Measurements from ENCODE around the gene GABBR1. TPM values are rescaled to one million over a fixed set of nuclear protein-coding genes. Genes with fewer than 3 reads are reported as not detected.

Gene GABBR1
- total and polyA plus RNA-seq, 2 of the 13 experiments (the other 11 are each of a cell fraction or from before 2014, with no cell fraction given): 0.07 to 0.37 TPM

DNA sequence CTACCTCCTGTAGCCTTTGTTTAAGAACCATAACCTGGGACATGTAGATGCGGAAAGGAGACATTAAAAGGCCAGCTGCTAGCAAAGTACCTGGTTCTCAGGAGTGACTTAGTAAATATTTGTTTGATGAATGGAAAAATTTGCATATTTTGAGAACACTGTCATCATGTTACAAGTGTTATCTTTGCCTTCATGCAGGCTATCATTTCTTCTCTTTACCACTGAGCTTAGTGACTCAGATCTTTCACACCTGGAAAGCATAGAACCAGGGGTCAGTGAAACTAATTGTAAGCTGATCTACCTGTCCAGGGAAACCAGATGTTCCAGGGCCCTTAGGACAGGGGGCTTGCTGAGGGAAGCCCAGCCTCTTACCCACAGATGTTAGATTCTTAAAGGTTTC, 42.6 kb upstream of the GABBR1 start:
- Histone ChIP-seq H3K4me2 (ENCODE audit: low read depth, low read length) (no peak overlapping the region), H4K20me1 (ENCODE audit: insufficient read depth, low read length) (no peaks in the 10 kb centered on the region), H3K9me3 (ENCODE audit: low read length) (no peaks in the 10 kb centered on the region), H3K27me3 (ENCODE audit: control insufficient read depth in 1 of 2, insufficient read depth in 2 of 2, low read length in 2 of 2) (peaks cover 0 to 4% of the 10 kb centered on the region in 2 experiments; a peak in 1 of 5 replicates), H3K36me3 (replicated peaks in 1 of 2; ENCODE audit: control insufficient read depth in 1 of 2, insufficient read depth in 2 of 2, low read length in 2 of 2) (no peaks in the 10 kb centered on the region), H3K4me1 (ENCODE audit: insufficient read depth, low read length) (no peaks in the 10 kb centered on the region), H3K9ac (ENCODE audit: insufficient read depth, low read depth, low read length) (no peak overlapping the region), H3K27ac (ENCODE audit: extremely low read length, insufficient read depth, low read length) (no peak overlapping the region), H2AFZ (ENCODE audit: low read length) (no peak overlapping the region), H3K79me2 (ENCODE audit: insufficient read depth, low read length) (no peaks in the 10 kb centered on the region), H3K4me3 (replicated peaks in 1 of 3; ENCODE audit: insufficient read depth in 1 of 3, low read depth in 2 of 3, low read length in 3 of 3) (no peak overlapping the region)
- no peak for TF ChIP-seq FLYWCH1 (CRISPR knock-in tag; IDR thresholded peaks at IDR 0.05)
- in situ Hi-C loops (cut with HindIII; ENCODE audit: extremely low pct_ligation_motif_present, low pct_unique_long_range_greater_than_20kb): no loop called here
- intact Hi-C loops (cut with micrococcal nuclease; ENCODE audit: unreplicated experiment): no loop called here
- WGBS (ENCODE audit: low lambda C conversion rate): 50% methylated on average over 1 of the region's 1 CpG
- no TSS peak for BruUV-seq (replicated peaks)
- ChIA-PET POLR2A (no interaction called here), CTCF (ENCODE audit: low intra/inter-chr PET ratio, low total read pairs) (no interaction called here)
- no peak for FAIRE-seq
- DNase-seq (ENCODE audit: low spot score): no peak
- no peak for ATAC-seq

DNA sequence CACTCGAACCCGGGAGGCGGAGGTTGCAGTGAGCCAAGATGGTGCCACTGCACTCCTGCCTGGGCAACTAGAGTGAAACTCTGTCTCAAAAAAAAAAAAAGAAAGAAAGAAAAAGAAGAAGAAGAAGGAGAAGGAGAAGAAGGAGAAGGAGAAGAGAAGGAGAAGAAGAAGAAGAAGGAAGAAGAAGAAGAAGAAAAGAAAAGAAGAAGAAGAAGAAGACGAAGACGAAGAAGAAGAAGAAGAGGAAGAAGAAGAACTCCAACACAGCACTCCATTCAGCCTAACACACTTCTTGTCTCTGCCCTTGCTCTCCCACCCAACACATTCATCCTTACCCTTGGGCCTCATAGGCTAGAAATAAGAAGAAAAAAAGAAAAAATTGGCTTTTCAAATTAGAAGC, 41.0 kb upstream of the GABBR1 start:
- POLR2A ChIA-PET: no interaction called here
- Histone ChIP-seq H2AFZ (ENCODE audit: low read length) (no peak overlapping the region), H3K4me1 (ENCODE audit: insufficient read depth, low read length) (no peaks in the 10 kb centered on the region), H3K9me3 (ENCODE audit: low read length) (no peaks in the 10 kb centered on the region), H3K27ac (ENCODE audit: extremely low read length, insufficient read depth, low read length) (no peak overlapping the region), H3K9ac (ENCODE audit: insufficient read depth, low read depth, low read length) (no peak overlapping the region), H4K20me1 (ENCODE audit: insufficient read depth, low read length) (no peaks in the 10 kb centered on the region), H3K27me3 (ENCODE audit: control insufficient read depth in 1 of 2, insufficient read depth in 2 of 2, low read length in 2 of 2) (peaks cover 0 to 4% of the 10 kb centered on the region in 2 experiments; a peak in 1 of 5 replicates), H3K4me3 (replicated peaks in 1 of 3; ENCODE audit: insufficient read depth in 1 of 3, low read depth in 2 of 3, low read length in 3 of 3) (no peak overlapping the region), H3K4me2 (ENCODE audit: low read depth, low read length) (no peak overlapping the region), H3K79me2 (ENCODE audit: insufficient read depth, low read length) (no peaks in the 10 kb centered on the region), H3K36me3 (replicated peaks in 1 of 2; ENCODE audit: control insufficient read depth in 1 of 2, insufficient read depth in 2 of 2, low read length in 2 of 2) (no peaks in the 10 kb centered on the region)
- WGBS (ENCODE audit: low lambda C conversion rate): 39% methylated on average over 5 of the region's 5 CpGs
- TF ChIP-seq NR2F6 (IDR thresholded peaks at IDR 0.05): no peak
- no peak for TF ChIP-seq NR2F6 (CRISPR knock-in tag; IDR thresholded peaks at IDR 0.05)
- no peak for TF ChIP-seq ELF3 (CRISPR knock-in tag; IDR thresholded peaks at IDR 0.05)
- TF ChIP-seq BHLHE40 (IDR thresholded peaks at IDR 0.05; ENCODE audit: low read length): no peak
- TF ChIP-seq KDM4B (CRISPR knock-in tag; IDR thresholded peaks at IDR 0.05): no peak
- no peak for TF ChIP-seq JARID2 (CRISPR knock-in tag; IDR thresholded peaks at IDR 0.05; ENCODE audit: insufficient replicate concordance)
- no peak for TF ChIP-seq ZNF713 (CRISPR knock-in tag; IDR thresholded peaks at IDR 0.05)
- no peak for TF ChIP-seq POLR2G (IDR thresholded peaks at IDR 0.05; ENCODE audit: low read depth, low read length)
- in situ Hi-C loops (cut with HindIII; ENCODE audit: extremely low pct_ligation_motif_present, low pct_unique_long_range_greater_than_20kb): no loop called here
- intact Hi-C loops (cut with micrococcal nuclease; ENCODE audit: unreplicated experiment): no loop called here
- CTCF ChIA-PET (ENCODE audit: low intra/inter-chr PET ratio, low total read pairs): no interaction called here
- ATAC-seq (no peak), DNase-seq (ENCODE audit: low spot score) (no peak), FAIRE-seq (no peak)
- no TSS peak for BruUV-seq (replicated peaks)
